GM23338 (cell line): Measurements from ENCODE around the gene IL17RB. TPM values are rescaled to one million over a fixed set of nuclear protein-coding genes. Genes with fewer than 3 reads are reported as not detected.

ENCODE experiments used
- ATAC-seq: fragments of 200-7000 bp; cut with Tn5 transposase; 3 replicates; pipeline ENCODE4 v1.9.1; 2020
- DNase-seq: peaks from one replicate; pipeline ENCODE4 v3.0.0-alpha.2; 2015; ENCODE audit warnings: low spot score
- H2AFZ ChIP-seq: fragments of 200-600 bp; sonication (generic); 2 replicates; pipeline ENCODE4 v1.8.0; 2016; ENCODE audit warnings: antibody characterized with exemption, mild to moderate bottlenecking, moderate library complexity
- H3F3A ChIP-seq: fragments of 200-600 bp; sonication (generic); replicated peaks from 2 replicates; pipeline ENCODE4 v1.8.0; 2017; ENCODE audit warnings: antibody characterized with exemption, mixed run types, low read depth
- H3K27ac ChIP-seq: fragments of 200-600 bp; sonication (generic); 2 replicates; pipeline ENCODE4 v1.6.1; 2016; ENCODE audit warnings: low read depth
- H3K27me3 ChIP-seq: fragments of 200-600 bp; sonication (generic); 2 replicates; pipeline ENCODE4 v1.8.0; 2016; ENCODE audit warnings: mild to moderate bottlenecking, mixed run types, moderate library complexity; ENCODE audit not compliant: insufficient read depth
- H3K36me3 ChIP-seq: fragments of 200-600 bp; sonication (generic); 2 replicates; pipeline ENCODE4 v1.8.0; 2016; ENCODE audit warnings: mild to moderate bottlenecking; ENCODE audit not compliant: insufficient read depth
- H3K4me1 ChIP-seq: fragments of 200-600 bp; sonication (generic); 2 replicates; pipeline ENCODE4 v1.8.0; 2016; ENCODE audit warnings: mild to moderate bottlenecking, moderate library complexity; ENCODE audit not compliant: insufficient read depth
- H3K4me2 ChIP-seq: fragments of 200-600 bp; sonication (generic); 2 replicates; pipeline ENCODE4 v1.7.1; 2017; ENCODE audit warnings: mixed run types
- H3K4me3 ChIP-seq: fragments of 200-600 bp; sonication (generic); 2 replicates; pipeline ENCODE4 v1.6.1; 2016; ENCODE audit warnings: mixed run types
- H3K79me2 ChIP-seq: fragments of 200-600 bp; sonication (generic); replicated peaks from 2 replicates; pipeline ENCODE4 v1.8.0; 2017; ENCODE audit warnings: mild to moderate bottlenecking; ENCODE audit not compliant: insufficient read depth
- H3K9me2 ChIP-seq: fragments of 200-600 bp; sonication (generic); 2 replicates; pipeline ENCODE4 v1.8.0; 2017; ENCODE audit not compliant: insufficient read depth
- H4K20me1 ChIP-seq: fragments of 200-600 bp; sonication (generic); replicated peaks from 2 replicates; pipeline ENCODE4 v1.8.0; 2017; ENCODE audit warnings: mild to moderate bottlenecking; ENCODE audit not compliant: insufficient read depth
- H3K27ac Mint-ChIP-seq: 2 replicates; pipeline ENCODE4 v1.8.0; 2020; ENCODE audit warnings: inconsistent platforms, mild to moderate bottlenecking, moderate library complexity, mixed read lengths
- H3K27me3 Mint-ChIP-seq: 3 replicates; pipeline ENCODE4 v1.8.0; 2022; ENCODE audit warnings: low read depth, mild to moderate bottlenecking, moderate library complexity, mixed read lengths, inconsistent platforms; ENCODE audit not compliant: insufficient read depth, poor library complexity
- H3K36me3 Mint-ChIP-seq: 3 replicates; pipeline ENCODE4 v1.8.0; 2021; ENCODE audit warnings: low read depth, mild to moderate bottlenecking, inconsistent platforms, moderate library complexity, mixed read lengths
- H3K4me1 Mint-ChIP-seq: 3 replicates; pipeline ENCODE4 v1.8.0; 2020; ENCODE audit warnings: mild to moderate bottlenecking, inconsistent platforms, mixed read lengths
- H3K4me3 Mint-ChIP-seq: 3 replicates; pipeline ENCODE4 v1.8.0; 2021; ENCODE audit warnings: moderate library complexity, mild to moderate bottlenecking, inconsistent platforms, mixed read lengths
- H3K9me3 Mint-ChIP-seq: 3 replicates; pipeline ENCODE4 v1.8.0; 2020; ENCODE audit warnings: moderate library complexity, mild to moderate bottlenecking, inconsistent platforms, mixed read lengths
- CREB1 ChIP-seq: fragments of 250-450 bp; sonication (Bioruptor Pico); IDR thresholded peaks from 2 replicates; pipeline ENCODE4 v1.5.0; 2020; ENCODE audit warnings: low read depth, mild to moderate bottlenecking, moderate library complexity
- EZH2 ChIP-seq: fragments of 200-600 bp; sonication (generic); IDR thresholded peaks from one replicate; pipeline ENCODE4 v1.8.0; 2017; ENCODE audit warnings: antibody characterized with exemption, mild to moderate bottlenecking, low read depth; ENCODE audit not compliant: unreplicated experiment
- EZH2phosphoT487 ChIP-seq: fragments of 200-600 bp; sonication (generic); IDR thresholded peaks from one replicate; pipeline ENCODE4 v1.8.1; 2018; ENCODE audit warnings: antibody characterized with exemption; ENCODE audit not compliant: unreplicated experiment
- JUNB ChIP-seq: IDR thresholded peaks from one replicate; pipeline ENCODE4 v1.6.1; 2016; ENCODE audit warnings: antibody characterized with exemption; ENCODE audit not compliant: unreplicated experiment
- NANOG ChIP-seq: IDR thresholded peaks from 2 replicates; pipeline ENCODE4 v1.6.1; 2016; ENCODE audit warnings: antibody characterized with exemption, borderline replicate concordance
- POLR2AphosphoS5 ChIP-seq: IDR thresholded peaks from 2 replicates; pipeline ENCODE4 v1.6.1; 2016; ENCODE audit warnings: antibody characterized with exemption, low read depth
- REST ChIP-seq: IDR thresholded peaks from one replicate; pipeline ENCODE4 v1.6.1; 2018; ENCODE audit warnings: antibody characterized with exemption; ENCODE audit not compliant: unreplicated experiment
- STAT1 ChIP-seq: IDR thresholded peaks from one replicate; pipeline ENCODE4 v1.6.1; 2016; ENCODE audit warnings: antibody characterized with exemption; ENCODE audit not compliant: unreplicated experiment
- ZNF114 ChIP-seq: fragments of 250-450 bp; sonication (Bioruptor Pico); IDR thresholded peaks from 2 replicates; pipeline ENCODE4 v1.5.0; 2020; ENCODE audit warnings: mild to moderate bottlenecking, moderate library complexity
- ZNF331 ChIP-seq: fragments of 250-450 bp; sonication (Bioruptor Pico); IDR thresholded peaks from 2 replicates; pipeline ENCODE4 v1.5.0; 2020; ENCODE audit warnings: low read depth, mild to moderate bottlenecking, moderate library complexity
- ZNF462 ChIP-seq: fragments of 250-450 bp; sonication (Bioruptor Pico); IDR thresholded peaks from 2 replicates; pipeline ENCODE4 v1.5.0; 2020; ENCODE audit warnings: mild to moderate bottlenecking, moderate library complexity
- polyA plus RNA-seq: library from polyadenylated mRNA; unstranded; fragments of >200 nt; fragmentation: Nextera tagmentation; extraction: Ambion mirVana; gene quantifications from 2 replicates; pipeline ENCODE4 v1.2.1, GENCODE V29; 2016
- total RNA-seq: library from RNA; depleted of rRNA; stranded (reverse); fragments of >200 nt; shearing (Covaris generic); gene quantifications from 2 replicates; pipeline ENCODE4 v1.2.3, GENCODE V29; 2014
- TF ChIP-seq, protein P1 (sequence below), 2 experiments: fragments of 200-600 bp in 1 of 2; sonication (generic) in 1 of 2; conservative IDR thresholded peaks; 2 replicates each; pipeline versions ENCODE4 v1.5.1 to v1.6.1; 2016 to 2017; ENCODE audit warnings: antibody characterized with exemption in 2 of 2, low read depth in 2 of 2, mild to moderate bottlenecking in 2 of 2, moderate library complexity in 1 of 2
- TF ChIP-seq, protein P2 (sequence below): IDR thresholded peaks from 2 replicates; pipeline ENCODE4 v1.6.1; 2016; ENCODE audit warnings: antibody characterized with exemption

IL17RB gene
- total and polyA plus RNA-seq, 2 experiments from 2014 or later: 5.7 to 6.9 TPM

DNA sequence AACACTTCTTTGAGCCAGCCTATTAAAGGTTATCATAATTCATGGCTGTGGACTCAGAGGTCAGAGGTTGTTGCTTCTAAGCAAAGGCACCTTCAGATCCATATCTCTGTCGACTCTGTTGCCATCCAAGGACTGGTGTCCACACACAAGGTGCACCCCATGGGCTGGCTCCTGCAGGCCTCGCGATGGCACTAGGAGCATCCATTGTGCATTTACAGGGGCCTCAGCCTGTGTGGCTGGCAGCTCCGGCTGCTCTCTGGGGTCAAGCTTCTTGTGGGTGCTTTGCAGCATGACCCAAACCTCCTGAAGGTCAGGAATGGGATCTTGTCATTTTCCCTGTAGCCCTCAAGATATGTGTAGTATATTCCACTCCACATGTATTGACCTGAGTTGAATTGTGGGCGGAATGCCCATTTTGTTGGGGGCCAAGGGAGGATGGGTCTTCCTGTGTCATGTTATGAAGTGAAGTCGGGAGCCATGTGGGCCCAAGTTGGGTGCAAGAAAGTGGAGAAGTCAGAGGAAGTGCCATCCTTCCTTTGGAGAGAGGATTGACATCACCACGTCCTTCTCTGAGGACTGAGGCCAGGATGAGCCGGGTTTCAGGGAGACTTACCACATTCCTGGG, 44.0 kb upstream of the IL17RB start:
- Histone ChIP-seq H3K4me2 (no peak overlapping the region), H3K27ac (no peak overlapping the region), H3K36me3 (no peaks in the 10 kb centered on the region), H3F3A (no peaks in the 10 kb centered on the region), H4K20me1 (no peaks in the 10 kb centered on the region), H3K4me3 (no peak overlapping the region), H2AFZ (no peak overlapping the region), H3K27me3 (no peaks in the 10 kb centered on the region), H3K9me2 (no peaks in the 10 kb centered on the region), H3K4me1 (no peaks in the 10 kb centered on the region), H3K79me2 (no peaks in the 10 kb centered on the region)
- Mint-ChIP-seq H3K9me3 (no peaks in the 10 kb centered on the region), H3K36me3 (no peaks in the 10 kb centered on the region), H3K27ac (no peak overlapping the region; the same call in 1 of the 2 replicates), H3K4me1 (peaks cover 16% of the 10 kb centered on the region), H3K27me3 (peaks cover 5% of the 10 kb centered on the region), H3K4me3 (no peak overlapping the region)
- TF ChIP-seq ZNF462 (no peak), REST (no peak), EZH2 (no peak), ZNF114 (CRISPR knock-in tag) (no peak), ZNF331 (CRISPR knock-in tag) (no peak), NANOG (no peak), JUNB (no peak), STAT1 (no peak), POLR2AphosphoS5 (no peak), CREB1 (CRISPR knock-in tag) (no peak), EZH2phosphoT487 (no peak)
- TF ChIP-seq, protein P1, sequence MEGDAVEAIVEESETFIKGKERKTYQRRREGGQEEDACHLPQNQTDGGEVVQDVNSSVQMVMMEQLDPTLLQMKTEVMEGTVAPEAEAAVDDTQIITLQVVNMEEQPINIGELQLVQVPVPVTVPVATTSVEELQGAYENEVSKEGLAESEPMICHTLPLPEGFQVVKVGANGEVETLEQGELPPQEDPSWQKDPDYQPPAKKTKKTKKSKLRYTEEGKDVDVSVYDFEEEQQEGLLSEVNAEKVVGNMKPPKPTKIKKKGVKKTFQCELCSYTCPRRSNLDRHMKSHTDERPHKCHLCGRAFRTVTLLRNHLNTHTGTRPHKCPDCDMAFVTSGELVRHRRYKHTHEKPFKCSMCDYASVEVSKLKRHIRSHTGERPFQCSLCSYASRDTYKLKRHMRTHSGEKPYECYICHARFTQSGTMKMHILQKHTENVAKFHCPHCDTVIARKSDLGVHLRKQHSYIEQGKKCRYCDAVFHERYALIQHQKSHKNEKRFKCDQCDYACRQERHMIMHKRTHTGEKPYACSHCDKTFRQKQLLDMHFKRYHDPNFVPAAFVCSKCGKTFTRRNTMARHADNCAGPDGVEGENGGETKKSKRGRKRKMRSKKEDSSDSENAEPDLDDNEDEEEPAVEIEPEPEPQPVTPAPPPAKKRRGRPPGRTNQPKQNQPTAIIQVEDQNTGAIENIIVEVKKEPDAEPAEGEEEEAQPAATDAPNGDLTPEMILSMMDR (conservative IDR thresholded peaks at IDR 0.05; ENCODE audit: low read depth in 2 of 2): no peak
- TF ChIP-seq, protein P2, sequence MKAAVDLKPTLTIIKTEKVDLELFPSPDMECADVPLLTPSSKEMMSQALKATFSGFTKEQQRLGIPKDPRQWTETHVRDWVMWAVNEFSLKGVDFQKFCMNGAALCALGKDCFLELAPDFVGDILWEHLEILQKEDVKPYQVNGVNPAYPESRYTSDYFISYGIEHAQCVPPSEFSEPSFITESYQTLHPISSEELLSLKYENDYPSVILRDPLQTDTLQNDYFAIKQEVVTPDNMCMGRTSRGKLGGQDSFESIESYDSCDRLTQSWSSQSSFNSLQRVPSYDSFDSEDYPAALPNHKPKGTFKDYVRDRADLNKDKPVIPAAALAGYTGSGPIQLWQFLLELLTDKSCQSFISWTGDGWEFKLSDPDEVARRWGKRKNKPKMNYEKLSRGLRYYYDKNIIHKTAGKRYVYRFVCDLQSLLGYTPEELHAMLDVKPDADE: no peak
- DNase-seq: no peak
- ATAC-seq: no peak
